Upper lobe of left lung (tissue), 6 donors: Measurements from ENCODE around the gene SEMA6D. TPM values are rescaled to one million over a fixed set of nuclear protein-coding genes. Genes with fewer than 3 reads are reported as not detected.

ENCODE experiments used
- ATAC-seq, 2 donors: fragments of 200-7000 bp; cut with Tn5 transposase; one replicate each; pipeline ENCODE4 v1.9.1; 2022; ENCODE audit warnings: mild to moderate bottlenecking in 2 of 2, moderate library complexity in 2 of 2; ENCODE audit not compliant: low FRiP score in 2 of 2
- DNase-seq, 2 donors: peaks; one replicate each; pipeline ENCODE4 v3.0.0-alpha.2; 2019 to 2020
- H3K27ac ChIP-seq, 4 donors: fragments of 200-600 bp; sonication (generic); one replicate each; pipeline ENCODE4 v1.5.1; 2016 to 2019
- H3K27me3 ChIP-seq, 4 donors: fragments of 200-600 bp; sonication (generic); one replicate each; pipeline ENCODE4 v1.5.1; 2017 to 2019
- H3K36me3 ChIP-seq, 4 donors: fragments of 200-600 bp; sonication (generic); one replicate each; pipeline ENCODE4 v1.5.1; 2016 to 2019
- H3K4me1 ChIP-seq, 4 donors: fragments of 200-600 bp; sonication (generic); one replicate each; pipeline ENCODE4 v1.5.1; 2018 to 2019
- H3K4me3 ChIP-seq, 4 donors: fragments of 200-600 bp; sonication (generic); one replicate each; pipeline ENCODE4 v1.5.1; 2017 to 2019; ENCODE audit warnings: mild to moderate bottlenecking in 2 of 4, moderate library complexity in 1 of 4
- H3K9me3 ChIP-seq, 4 donors: fragments of 200-600 bp; sonication (generic); one replicate each; pipeline ENCODE4 v1.5.1; 2018 to 2019
- EP300 ChIP-seq, 4 donors: sonication (generic); formaldehyde crosslinking; IDR thresholded peaks; one replicate each; pipeline ENCODE4 v1.5.1; 2017; ENCODE audit warnings: antibody characterized with exemption in 4 of 4, control low read depth in 2 of 4
- POLR2A ChIP-seq, 4 donors: fragments of 450-650 bp; IDR thresholded peaks; one replicate each; pipeline ENCODE4 v1.5.1; 2016 to 2017; ENCODE audit warnings: antibody characterized with exemption in 4 of 4, mild to moderate bottlenecking in 2 of 4
- POLR2AphosphoS5 ChIP-seq, 2 donors: sonication (generic); formaldehyde crosslinking; IDR thresholded peaks; one replicate each; pipeline ENCODE4 v1.5.1; 2017; ENCODE audit warnings: antibody characterized with exemption in 2 of 2
- WGBS, 2 donors: methylation state at CpG; one replicate each; pipeline ENCODE4 v1.1.5; 2017 to 2018; 5-methylcytosine and 5-hydroxymethylcytosine counted together
- total RNA-seq, 6 donors: library from RNA; depleted of rRNA in 4 of 6; stranded (reverse); fragments of >200 nt in 4 of 6; gene quantifications; one replicate each; pipeline versions ENCODE4 v1.1.0 to v1.2.1, GENCODE V29; 2016 to 2021
- TF ChIP-seq, protein P1 (sequence below), 6 experiments: fragments of 450-650 bp in 4 of 6; fragments of 200-600 bp in 2 of 6; sonication (generic) in 2 of 6; IDR thresholded peaks; one replicate each; pipeline ENCODE4 v1.5.1; 2016 to 2019; ENCODE audit warnings: antibody characterized with exemption in 6 of 6
- donor health status: DM: no; HTN: no; CAD: no; lungs with moderate emphysema.
- donor health status: DM: no; HTN: yes; CAD: no; lungs with severe emphysema.

SEMA6D gene
- total RNA-seq, 6 donors from 2014 or later, result 6.9 to 10.5 (median 9.0) TPM

DNA sequence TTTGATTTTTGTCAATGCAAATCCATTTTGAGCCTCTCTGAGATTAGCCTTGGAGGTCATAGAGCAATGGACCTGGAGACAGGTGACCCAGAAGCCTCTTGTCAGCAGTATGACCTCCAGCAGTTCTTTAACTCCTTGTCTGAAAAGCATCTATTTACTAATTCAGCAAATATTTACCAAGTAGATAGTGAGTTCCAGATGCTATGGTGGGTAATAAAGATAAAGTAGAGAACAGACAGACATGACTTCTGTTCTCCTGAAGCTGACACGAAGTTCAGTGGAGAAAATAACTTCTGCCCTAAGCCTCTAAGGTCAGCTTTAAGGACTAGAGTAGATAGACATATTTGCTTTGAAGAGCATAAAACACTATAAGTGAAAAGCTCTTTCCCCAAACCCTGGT lies 26.6 kb downstream of the SEMA6D start:
- DNase-seq (no peak), ATAC-seq (no peak)
- no peaks in the 10 kb centered on the region for H3K9me3 ChIP-seq
- no peaks in the 10 kb centered on the region for H3K36me3 ChIP-seq
- no peaks in the 10 kb centered on the region for H3K4me1 ChIP-seq
- H3K27ac ChIP-seq, result no peak overlapping the region
- TF ChIP-seq POLR2AphosphoS5 (IDR thresholded peaks at IDR 0.05) (no peak), EP300 (IDR thresholded peaks at IDR 0.05) (no peak), POLR2A (IDR thresholded peaks at IDR 0.05) (no peak)
- TF ChIP-seq, protein P1, sequence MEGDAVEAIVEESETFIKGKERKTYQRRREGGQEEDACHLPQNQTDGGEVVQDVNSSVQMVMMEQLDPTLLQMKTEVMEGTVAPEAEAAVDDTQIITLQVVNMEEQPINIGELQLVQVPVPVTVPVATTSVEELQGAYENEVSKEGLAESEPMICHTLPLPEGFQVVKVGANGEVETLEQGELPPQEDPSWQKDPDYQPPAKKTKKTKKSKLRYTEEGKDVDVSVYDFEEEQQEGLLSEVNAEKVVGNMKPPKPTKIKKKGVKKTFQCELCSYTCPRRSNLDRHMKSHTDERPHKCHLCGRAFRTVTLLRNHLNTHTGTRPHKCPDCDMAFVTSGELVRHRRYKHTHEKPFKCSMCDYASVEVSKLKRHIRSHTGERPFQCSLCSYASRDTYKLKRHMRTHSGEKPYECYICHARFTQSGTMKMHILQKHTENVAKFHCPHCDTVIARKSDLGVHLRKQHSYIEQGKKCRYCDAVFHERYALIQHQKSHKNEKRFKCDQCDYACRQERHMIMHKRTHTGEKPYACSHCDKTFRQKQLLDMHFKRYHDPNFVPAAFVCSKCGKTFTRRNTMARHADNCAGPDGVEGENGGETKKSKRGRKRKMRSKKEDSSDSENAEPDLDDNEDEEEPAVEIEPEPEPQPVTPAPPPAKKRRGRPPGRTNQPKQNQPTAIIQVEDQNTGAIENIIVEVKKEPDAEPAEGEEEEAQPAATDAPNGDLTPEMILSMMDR (IDR thresholded peaks at IDR 0.05), result no peak
- WGBS, 2 donors, result 57 to 71% methylated on average over 1 of the region's 1 CpG
- H3K4me3 ChIP-seq, result no peak overlapping the region
- no peaks in the 10 kb centered on the region for H3K27me3 ChIP-seq

DNA sequence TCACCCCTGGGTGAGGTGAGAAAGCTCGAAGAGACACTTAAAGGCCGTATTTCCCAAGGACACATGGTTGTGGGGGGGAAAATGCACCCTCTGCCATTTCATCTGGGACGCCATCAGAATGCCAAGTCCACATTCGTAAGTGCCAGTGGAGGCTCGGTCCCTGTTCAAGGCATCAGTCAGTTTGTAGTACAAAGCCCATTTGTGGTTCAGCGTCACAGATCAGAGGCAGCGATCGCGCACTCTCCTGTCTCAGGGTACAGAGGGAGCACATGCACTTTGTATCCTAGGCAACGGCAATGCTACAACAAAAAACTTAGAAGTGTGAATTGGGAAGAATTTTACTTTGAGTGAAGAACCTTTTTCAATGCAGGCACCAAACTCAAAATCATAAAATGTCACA lies 27.2 kb downstream of the SEMA6D start:
- Histone ChIP-seq H3K9me3 (no peaks in the 10 kb centered on the region), H3K4me3 (no peak overlapping the region), H3K4me1 (no peaks in the 10 kb centered on the region), H3K27ac (no peak overlapping the region), H3K27me3 (no peaks in the 10 kb centered on the region), H3K36me3 (no peaks in the 10 kb centered on the region)
- DNase-seq (no peak), ATAC-seq (no peak)
- no peak for TF ChIP-seq EP300 (IDR thresholded peaks at IDR 0.05)
- TF ChIP-seq POLR2A (IDR thresholded peaks at IDR 0.05), result no peak
- TF ChIP-seq, protein P1 (IDR thresholded peaks at IDR 0.05), result no peak
- no peak for TF ChIP-seq POLR2AphosphoS5 (IDR thresholded peaks at IDR 0.05)
- 90 to 93% methylated on average over 10 of the region's 10 CpGs for WGBS, 2 donors

DNA sequence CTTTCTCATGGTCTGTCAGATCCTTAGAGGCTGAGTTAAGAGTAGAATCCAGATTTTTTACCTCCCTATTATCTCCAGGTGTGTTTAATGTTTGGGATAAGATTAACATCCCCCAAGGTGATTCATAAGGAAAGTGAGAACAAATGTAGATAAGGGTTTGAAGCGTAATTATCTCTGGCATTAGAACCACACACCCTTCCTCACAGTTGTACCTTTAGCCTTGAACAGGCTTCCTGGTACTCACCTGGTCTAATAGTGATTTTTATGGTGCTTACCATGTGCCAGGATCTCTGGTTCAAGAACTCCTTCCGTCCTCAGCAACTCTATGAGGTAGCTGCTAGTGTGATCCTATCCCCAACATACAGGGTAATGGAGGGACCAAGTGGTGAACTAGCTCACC lies 27.7 kb downstream of the SEMA6D start:
- no peaks in the 10 kb centered on the region for H3K4me1 ChIP-seq
- no peaks in the 10 kb centered on the region for H3K9me3 ChIP-seq
- no peak overlapping the region for H3K4me3 ChIP-seq
- ATAC-seq (peak in 1 of 2 donors; percentile 8), DNase-seq (no peak)
- H3K36me3 ChIP-seq, result no peaks in the 10 kb centered on the region
- H3K27me3 ChIP-seq, result no peaks in the 10 kb centered on the region
- WGBS, 2 donors, result 85 to 89% methylated on average over 2 of the region's 2 CpGs
- TF ChIP-seq EP300 (IDR thresholded peaks at IDR 0.05) (no peak), POLR2AphosphoS5 (IDR thresholded peaks at IDR 0.05) (no peak), POLR2A (IDR thresholded peaks at IDR 0.05) (no peak)
- TF ChIP-seq, protein P1 (IDR thresholded peaks at IDR 0.05), result no peak
- no peak overlapping the region for H3K27ac ChIP-seq

DNA sequence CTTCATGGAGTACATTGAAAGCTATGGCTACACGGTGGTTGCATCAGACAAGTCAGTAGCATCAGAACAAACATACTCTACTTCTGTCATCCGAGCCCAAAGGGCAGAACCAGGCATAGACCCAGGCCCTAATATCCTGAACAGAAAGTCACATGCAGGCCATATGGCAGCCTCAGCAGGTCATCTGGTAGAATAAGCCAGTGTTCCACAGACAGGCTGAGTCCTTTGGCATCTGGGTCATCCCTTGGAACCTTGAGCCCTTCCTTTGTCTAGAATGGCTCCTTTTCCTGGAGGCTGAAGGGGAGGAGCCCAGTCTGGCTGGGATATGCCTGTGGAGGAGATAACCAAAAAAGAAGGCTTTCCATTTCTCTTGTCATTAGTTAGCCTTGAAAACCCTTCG lies 29.2 kb downstream of the SEMA6D start:
- Histone ChIP-seq H3K9me3 (no peaks in the 10 kb centered on the region), H3K4me3 (no peak overlapping the region), H3K36me3 (no peaks in the 10 kb centered on the region), H3K27me3 (no peaks in the 10 kb centered on the region), H3K4me1 (no peaks in the 10 kb centered on the region), H3K27ac (no peak overlapping the region)
- ATAC-seq (no peak), DNase-seq (no peak)
- WGBS, 2 donors, result 80 to 100% methylated on average over 1 to 3 of the region's 3 CpGs
- TF ChIP-seq, protein P1 (IDR thresholded peaks at IDR 0.05), result no peak
- TF ChIP-seq POLR2A (IDR thresholded peaks at IDR 0.05) (no peak), EP300 (IDR thresholded peaks at IDR 0.05) (no peak), POLR2AphosphoS5 (IDR thresholded peaks at IDR 0.05) (no peak)

DNA sequence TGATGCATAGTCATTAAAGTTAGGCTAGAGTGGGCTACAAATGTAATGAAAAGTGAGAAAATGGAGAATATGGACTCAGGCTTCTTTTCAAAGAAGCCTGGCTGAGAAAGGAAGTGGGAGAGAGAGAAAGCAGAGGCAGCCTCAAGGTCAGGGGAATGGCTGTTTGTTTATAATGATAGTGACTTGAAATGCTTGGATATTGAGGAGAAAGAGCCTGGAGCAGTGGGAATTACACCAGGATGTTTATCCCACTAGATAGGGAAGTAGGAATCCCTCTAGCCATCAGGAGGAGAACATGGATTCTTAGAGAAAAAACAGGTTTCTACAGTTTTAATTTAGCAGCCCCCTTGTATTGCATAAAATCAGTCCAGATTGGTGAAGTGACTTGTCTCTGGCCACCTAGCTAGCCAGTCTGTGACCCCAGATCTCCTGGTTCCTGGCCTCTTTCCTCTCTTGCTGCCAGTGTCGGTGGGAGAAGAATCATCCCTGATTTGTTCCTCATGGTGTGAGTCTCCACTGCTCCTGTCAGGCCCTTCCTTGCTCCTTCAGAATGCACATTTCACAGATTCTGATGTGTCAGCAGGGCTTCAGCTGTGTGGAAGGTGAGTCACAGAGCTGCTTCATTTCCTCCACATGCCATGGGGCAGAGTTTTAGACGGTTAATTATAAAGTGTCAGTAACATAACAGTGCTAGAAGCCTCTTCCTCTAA lies 32.9 kb downstream of the SEMA6D start:
- peak in 1 of 2 donors; percentile 37 for ATAC-seq

More for the DNA sequence above, 32.9 kb downstream of the SEMA6D start:
- Histone ChIP-seq H3K9me3 (peaks cover 0 to 20% (median 2%) of the 10 kb centered on the region in 4 donors), H3K27me3 (no peaks in the 10 kb centered on the region), H3K4me3 (no peak overlapping the region), H3K36me3 (no peaks in the 10 kb centered on the region), H3K27ac (peak overlapping the region in 1 of 4 donors; percentile 17), H3K4me1 (no peaks in the 10 kb centered on the region)
- TF ChIP-seq, protein P1 (IDR thresholded peaks at IDR 0.05), result no peak
- no peak for TF ChIP-seq POLR2A (IDR thresholded peaks at IDR 0.05)
- no peak for TF ChIP-seq POLR2AphosphoS5 (IDR thresholded peaks at IDR 0.05)
- no peak for TF ChIP-seq EP300 (IDR thresholded peaks at IDR 0.05)
- 64 to 78% methylated on average over 2 of the region's 2 CpGs for WGBS, 2 donors
- no peak for DNase-seq
